ENCODE measurements around the gene AFF3.

AFF3 gene

GRCh38 chr2:99648178-99648844, 494.1 kb downstream of the AFF3 start:
- TF ChIP-seq CTCF (conservative IDR thresholded peaks at IDR 0.05) = no peak; the same call in 1 of the 2 replicates
- no peak overlapping the region for H3K27ac ChIP-seq

- no peak for TF ChIP-seq CTCF (conservative IDR thresholded peaks at IDR 0.05)
- H3K27ac ChIP-seq = no peak overlapping the region
Observed at GRCh38 chr2:99645960-99646359, 496.4 kb downstream of the AFF3 start.

- H3K27ac ChIP-seq = peak overlapping the region; percentile 14
Observed at GRCh38 chr2:99644419-99644787, 498.0 kb downstream of the AFF3 start.

GRCh38 chr2:99643787-99644418, 498.5 kb downstream of the AFF3 start:
- TF ChIP-seq CTCF (conservative IDR thresholded peaks at IDR 0.05) = no peak
- H3K27ac ChIP-seq = peak overlapping the region; percentile 14

More at GRCh38 chr2:99644419-99644787, 498.0 kb downstream of the AFF3 start:
- TF ChIP-seq CTCF (conservative IDR thresholded peaks at IDR 0.05) = no peak

GRCh38 chr2:99641999-99642398, 500.4 kb downstream of the AFF3 start:
- no peak for TF ChIP-seq CTCF (conservative IDR thresholded peaks at IDR 0.05)
- H3K27ac ChIP-seq = no peak overlapping the region

GRCh38 chr2:99640635-99641151, 501.7 kb downstream of the AFF3 start:
- H3K27ac ChIP-seq = no peak overlapping the region
- TF ChIP-seq CTCF (conservative IDR thresholded peaks at IDR 0.05) = no peak

- no peak overlapping the region for H3K27ac ChIP-seq
- no peak for TF ChIP-seq CTCF (conservative IDR thresholded peaks at IDR 0.05)
Observed at GRCh38 chr2:99638791-99639190, 503.6 kb downstream of the AFF3 start.

Measured in VCaP (cell line).